ENCODE results near the gene CABLES1. TPM values are rescaled to one million over a fixed set of nuclear protein-coding genes. Genes with fewer than 3 reads are reported as not detected.

CABLES1 gene
- total RNA-seq, 2 donors from 2014 or later = 4.2 to 11.9 TPM

GRCh38 chr18:23131693-23132319 is 3.5 kb upstream of the CABLES1 start:
- 21% methylated on average over 8 of the region's 8 CpGs for WGBS, 2 donors
- intact Hi-C loops (cut with DNase I) = loop anchor here (10.0 kb wide), 1 partner anchor 283 kb away; no protein-coding TSS in a partner anchor
- Histone ChIP-seq H3K27me3 (no peaks in the 10 kb centered on the region), H3K4me1 (peaks cover 23% of the 10 kb centered on the region), H3K27ac (no peak overlapping the region), H3K4me3 (no peak overlapping the region), H3K36me3 (replicated peaks in 1 of 2; ENCODE audit: insufficient read depth in 1 of 2, low read depth in 2 of 2) (no peaks in the 10 kb centered on the region), H3K9me3 (no peaks in the 10 kb centered on the region)
- TF ChIP-seq CTCF (IDR thresholded peaks at IDR 0.05) = peak; percentile 57 to 79 (median 70)
- no peak for TF ChIP-seq POLR2A (IDR thresholded peaks at IDR 0.05)
- peak; percentile 54 to 78 (median 62) for DNase-seq
- no peak for ATAC-seq

GRCh38 chr18:23133860-23134779 is 1.2 kb upstream of the CABLES1 start:
- peaks cover 36% of the 10 kb centered on the region for H3K4me1 ChIP-seq
- DNase-seq (peak; percentile 64 to 76 (median 70)), ATAC-seq (peak; percentile 65)
- no peak for TF ChIP-seq POLR2A (IDR thresholded peaks at IDR 0.05)
- TF ChIP-seq CTCF (IDR thresholded peaks at IDR 0.05) = no peak
- no peaks in the 10 kb centered on the region for H3K27me3 ChIP-seq
- H3K27ac ChIP-seq = peak overlapping the region; percentile 59 to 83 (median 72)
- no peaks in the 10 kb centered on the region for H3K9me3 ChIP-seq
- H3K4me3 ChIP-seq = no peak overlapping the region
- 7 to 12% methylated on average over 18 of the region's 18 CpGs for WGBS, 2 donors
- intact Hi-C loops (cut with DNase I) = loop anchor here (10.0 kb wide), 1 partner anchor 281 kb away; no protein-coding TSS in a partner anchor
- no peaks in the 10 kb centered on the region for H3K36me3 ChIP-seq (replicated peaks in 1 of 2; ENCODE audit: insufficient read depth in 1 of 2, low read depth in 2 of 2)

GRCh38 chr18:23135550-23136325 is 453 bp downstream of the CABLES1 start:
- H3K4me1 ChIP-seq = peaks cover 40% of the 10 kb centered on the region
- peak overlapping the region in 1 of 2 donors; percentile 56 for H3K4me3 ChIP-seq
- DNase-seq (peak; percentile 18 to 52 (median 39)), ATAC-seq (peak; percentile 51)
- no peaks in the 10 kb centered on the region for H3K36me3 ChIP-seq (replicated peaks in 1 of 2; ENCODE audit: insufficient read depth in 1 of 2, low read depth in 2 of 2)
- intact Hi-C loops (cut with DNase I) = loop anchor here (10.0 kb wide), 1 partner anchor 279 kb away; no protein-coding TSS in a partner anchor
- H3K27ac ChIP-seq = peak overlapping the region; percentile 59 to 83 (median 72)
- H3K9me3 ChIP-seq = no peaks in the 10 kb centered on the region
- TF ChIP-seq POLR2A (IDR thresholded peaks at IDR 0.05) = no peak
- no peak for TF ChIP-seq CTCF (IDR thresholded peaks at IDR 0.05)
- WGBS, 2 donors = 0% methylated on average over 7 to 75 of the region's 134 CpGs
- no peaks in the 10 kb centered on the region for H3K27me3 ChIP-seq

- no peak for TF ChIP-seq POLR2A (IDR thresholded peaks at IDR 0.05)
- TF ChIP-seq CTCF (IDR thresholded peaks at IDR 0.05) = no peak
- H3K36me3 ChIP-seq (replicated peaks in 1 of 2; ENCODE audit: insufficient read depth in 1 of 2, low read depth in 2 of 2) = no peaks in the 10 kb centered on the region
- peak overlapping the region in 1 of 2 donors; percentile 2 for H3K4me3 ChIP-seq
- ATAC-seq (no peak), DNase-seq (peak in 2 of 4 donors; percentile 13 to 39)
- peaks cover 48% of the 10 kb centered on the region for H3K4me1 ChIP-seq
- H3K9me3 ChIP-seq = no peaks in the 10 kb centered on the region
- intact Hi-C loops (cut with DNase I) = loop anchor here (10.0 kb wide), 1 partner anchor 278 kb away; no protein-coding TSS in a partner anchor
- H3K27me3 ChIP-seq = no peaks in the 10 kb centered on the region
- WGBS, 2 donors = 23 to 64% methylated on average over 14 to 56 of the region's 72 CpGs
- H3K27ac ChIP-seq = peak overlapping the region in 3 of 4 donors; percentile 48 to 83 (median 59)
Measured at GRCh38 chr18:23136326-23137096, 1.2 kb downstream of the CABLES1 start.
